SK-N-MC (cell line): ENCODE data around the gene SEC61A1.

ENCODE experiments used
- EZH2 ChIP-seq: fragments of 200-600 bp; sonication (generic); IDR thresholded peaks from one replicate; pipeline ENCODE4 v1.6.1; 2017; ENCODE audit warnings: antibody characterized with exemption
- FOXP2 ChIP-seq: optimal IDR thresholded peaks from 2 replicates; pipeline ENCODE3; 2011; ENCODE audit warnings: mild to moderate bottlenecking, moderate library complexity; ENCODE audit not compliant: insufficient read depth; ENCODE audit errors: extremely low read length, control extremely low read depth
- POLR2AphosphoS5 ChIP-seq: IDR thresholded peaks from 2 replicates; pipeline ENCODE4 v1.6.1; 2012; ENCODE audit warnings: mild to moderate bottlenecking, low read depth, low read length, borderline replicate concordance

DNA sequence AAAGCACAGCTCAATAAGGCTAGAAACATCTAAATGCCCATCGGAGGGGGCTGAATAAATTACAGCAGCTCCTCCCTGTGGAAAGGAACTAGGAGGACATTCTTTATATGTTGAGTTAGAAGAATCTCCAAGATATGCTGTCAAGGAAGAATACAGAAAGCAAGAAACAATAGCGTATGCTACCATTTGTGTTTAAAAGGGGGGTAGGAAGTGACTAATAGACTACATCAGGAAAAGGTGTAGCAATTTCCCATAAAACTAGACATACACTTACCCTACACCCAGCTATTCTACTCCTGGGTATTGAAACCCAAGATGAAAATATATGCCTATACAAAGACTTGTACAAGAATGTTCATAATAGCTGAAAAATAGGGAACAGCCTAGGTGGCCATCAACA, 21.6 kb downstream of the SEC61A1 start:
- TF ChIP-seq POLR2AphosphoS5 (no peak), FOXP2 (no peak), EZH2 (no peak)
